ENCODE results near the gene SIK3.

- no peak for TF ChIP-seq CTCF (IDR thresholded peaks at IDR 0.05; ENCODE audit: low read depth, low read length)
- TF ChIP-seq POLR2A (IDR thresholded peaks at IDR 0.05; ENCODE audit: extremely low read depth, insufficient read length): no peak
- TF ChIP-seq MAX (IDR thresholded peaks at IDR 0.05; ENCODE audit: low read depth, low read length): no peak
- TF ChIP-seq MYC (IDR thresholded peaks at IDR 0.05; ENCODE audit: low read depth, low read length): no peak
Observed at GRCh38 chr11:117026593-117027330, 71.5 kb downstream of the SIK3 start.
